HG03280 (cell line): ENCODE data around the gene IKZF3.
"Not testable (repeated sequence)": the region's sequence is repeated elsewhere in the genome, so short reads cannot be mapped to it uniquely, and the experiment has no call there.

Experiments used
- ATAC-seq: cut with Tn5 transposase; IDR thresholded peaks from one replicate; pipeline ENCODE4 v1.9.1; 2021; ENCODE audit warnings: mild to moderate bottlenecking, moderate library complexity; ENCODE audit not compliant: unreplicated experiment

Gene IKZF3

GRCh38 chr17:39863918-39864746 lies at the start of gene IKZF3:
TSS of gene IKZF3 (minus strand) at chr17:39864312. CDS start at chr17:39864126, 186 bp downstream.
- no peak for ATAC-seq

- ATAC-seq = no peak
These were observed 44.8 kb upstream of the IKZF3 start for GRCh38 chr17:39908789-39909352.

- ATAC-seq = no peak
These were observed 40.8 kb upstream of the IKZF3 start for GRCh38 chr17:39904990-39905288.

- ATAC-seq = no peak
These were observed 39.2 kb upstream of the IKZF3 start for GRCh38 chr17:39903158-39903884.

- not testable (repeated sequence) for ATAC-seq
These were observed 37.9 kb upstream of the IKZF3 start for GRCh38 chr17:39902027-39902426.

- no peak for ATAC-seq
These were observed 35.1 kb upstream of the IKZF3 start for GRCh38 chr17:39899215-39899614.

- no peak for ATAC-seq
These were observed 34.0 kb upstream of the IKZF3 start for GRCh38 chr17:39898088-39898487.

GRCh38 chr17:39894681-39895376 lies 30.7 kb upstream of the IKZF3 start:
- no peak for ATAC-seq

- no peak for ATAC-seq
These were observed 25.1 kb upstream of the IKZF3 start for GRCh38 chr17:39889200-39889599.

- ATAC-seq = no peak
These were observed 23.0 kb upstream of the IKZF3 start for GRCh38 chr17:39887078-39887477.

- not testable (repeated sequence) for ATAC-seq
These were observed 22.0 kb upstream of the IKZF3 start for GRCh38 chr17:39886102-39886501.

GRCh38 chr17:39872751-39873150 lies 8.6 kb upstream of the IKZF3 start:
- ATAC-seq = no peak

- ATAC-seq = no peak
These were observed 7.7 kb upstream of the IKZF3 start for GRCh38 chr17:39871801-39872200.

GRCh38 chr17:39870776-39871175 lies 6.7 kb upstream of the IKZF3 start:
- no peak for ATAC-seq

- no peak for ATAC-seq
These were observed 4.4 kb upstream of the IKZF3 start for GRCh38 chr17:39868554-39868942.

- ATAC-seq = peak; percentile 11
These were observed 3.9 kb upstream of the IKZF3 start, which contains the start of gene ZPBP2 for GRCh38 chr17:39867880-39868553. TSS of gene ZPBP2 (plus strand) at chr17:39868202. CDS start at chr17:39868355, 153 bp downstream.

- peak; percentile 58 for ATAC-seq
These were observed 3.2 kb upstream of the IKZF3 start for GRCh38 chr17:39867084-39867879.

GRCh38 chr17:39866013-39866730 lies 2.1 kb upstream of the IKZF3 start:
- no peak for ATAC-seq

GRCh38 chr17:39863244-39863917 lies 731 bp downstream of the IKZF3 start:
- ATAC-seq = no peak
